BJ (cell line): ENCODE results near the gene RABGAP1L. TPM values are rescaled to one million over a fixed set of nuclear protein-coding genes. Genes with fewer than 3 reads are reported as not detected.

Experiments
- CTCF ChIA-PET: fragments of 350-600 bp; formaldehyde crosslinking; extraction: SDS; loops from one replicate; lab custom pipeline; 2021; ENCODE audit warnings: antibody characterized with exemption, inconsistent platforms; lab: Yijun Ruan, JAX
- POLR2A ChIA-PET: fragments of 300-600 bp; sonication (Branson Sonifier 250); formaldehyde crosslinking; extraction: SDS; loops from one replicate; lab custom pipeline; 2021; ENCODE audit warnings: antibody characterized with exemption; lab: Charles Lee
- DNase-seq: peaks from one replicate; pipeline ENCODE4 v3.0.0-alpha.2; 2011; ENCODE audit warnings: low read depth
- H3K27me3 ChIP-seq: 2 replicates; pipeline ENCODE4 v1.6.0; 2011; ENCODE audit warnings: low read length; ENCODE audit not compliant: control insufficient read depth, insufficient read depth
- H3K36me3 ChIP-seq: 2 replicates; pipeline ENCODE4 v1.5.1; 2011; ENCODE audit warnings: low read length; ENCODE audit not compliant: control insufficient read depth, insufficient read depth
- H3K4me3 ChIP-seq: 2 replicates; pipeline ENCODE4 v1.5.1; 2011; ENCODE audit warnings: low read depth, mild to moderate bottlenecking, control low read depth, low read length
- polyA plus RNA-seq: library from polyadenylated mRNA; depleted of rRNA; stranded (reverse); fragments of >200 nt; gene quantifications from 2 replicates; pipeline ENCODE4 v1.2.3, GENCODE V29; 2011
- TF ChIP-seq, protein P1 (sequence below): IDR thresholded peaks from 2 replicates; pipeline ENCODE4 v1.5.1; 2011; ENCODE audit warnings: low read depth, mild to moderate bottlenecking, control low read depth, inconsistent platforms, low read length, moderate library complexity; ENCODE audit not compliant: insufficient read depth

RABGAP1L gene
- polyA plus RNA-seq, 1 experiment, result 15.9 TPM

DNA sequence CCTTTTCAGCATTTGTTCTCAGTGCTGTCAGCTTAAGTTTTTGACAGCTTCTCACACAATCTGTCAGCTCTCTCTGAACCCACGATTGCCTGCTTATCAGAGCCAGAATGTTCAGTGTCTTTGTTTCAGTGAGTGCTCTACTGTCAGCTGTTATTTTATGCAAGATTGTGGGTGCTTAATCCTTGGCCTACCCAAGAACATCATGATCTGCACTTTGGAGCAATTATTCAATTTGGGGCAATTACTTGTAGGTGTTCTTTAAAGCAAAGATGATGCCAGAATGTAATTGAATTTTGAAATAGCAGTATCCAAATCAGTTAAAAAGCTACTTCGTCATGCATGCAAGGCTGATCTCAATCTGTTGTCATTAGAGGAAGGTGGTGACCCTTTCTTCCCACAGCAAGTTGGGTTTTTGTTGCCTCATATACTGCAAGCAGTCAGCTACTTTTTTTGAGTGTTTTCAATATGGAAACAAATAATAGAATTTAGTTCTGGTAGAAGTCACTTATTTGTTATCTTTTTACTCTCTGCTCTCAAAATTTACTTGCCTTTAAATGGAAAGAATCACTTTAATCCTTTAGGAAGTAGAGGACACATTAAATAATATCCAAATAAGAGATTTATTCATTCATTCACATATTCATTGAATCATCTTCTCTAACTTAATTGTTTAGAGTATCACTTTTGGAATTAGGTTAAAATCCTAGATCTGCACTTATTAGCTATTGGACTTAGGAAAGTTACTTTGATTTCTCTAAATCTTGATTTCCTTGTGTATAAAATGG is 586.9 kb downstream of the RABGAP1L start:
- Histone ChIP-seq H3K4me3 (no peak overlapping the region), H3K36me3 (no peaks in the 10 kb centered on the region), H3K27me3 (no peaks in the 10 kb centered on the region)
- ChIA-PET CTCF (interaction anchor here (1.1 to 7.5 kb wide), 3 partner anchors 13 to 484 kb away, joined by 3 to 84 read pairs (median 5); no protein-coding TSS in a partner anchor), POLR2A (no interaction called here)
- TF ChIP-seq, protein P1, sequence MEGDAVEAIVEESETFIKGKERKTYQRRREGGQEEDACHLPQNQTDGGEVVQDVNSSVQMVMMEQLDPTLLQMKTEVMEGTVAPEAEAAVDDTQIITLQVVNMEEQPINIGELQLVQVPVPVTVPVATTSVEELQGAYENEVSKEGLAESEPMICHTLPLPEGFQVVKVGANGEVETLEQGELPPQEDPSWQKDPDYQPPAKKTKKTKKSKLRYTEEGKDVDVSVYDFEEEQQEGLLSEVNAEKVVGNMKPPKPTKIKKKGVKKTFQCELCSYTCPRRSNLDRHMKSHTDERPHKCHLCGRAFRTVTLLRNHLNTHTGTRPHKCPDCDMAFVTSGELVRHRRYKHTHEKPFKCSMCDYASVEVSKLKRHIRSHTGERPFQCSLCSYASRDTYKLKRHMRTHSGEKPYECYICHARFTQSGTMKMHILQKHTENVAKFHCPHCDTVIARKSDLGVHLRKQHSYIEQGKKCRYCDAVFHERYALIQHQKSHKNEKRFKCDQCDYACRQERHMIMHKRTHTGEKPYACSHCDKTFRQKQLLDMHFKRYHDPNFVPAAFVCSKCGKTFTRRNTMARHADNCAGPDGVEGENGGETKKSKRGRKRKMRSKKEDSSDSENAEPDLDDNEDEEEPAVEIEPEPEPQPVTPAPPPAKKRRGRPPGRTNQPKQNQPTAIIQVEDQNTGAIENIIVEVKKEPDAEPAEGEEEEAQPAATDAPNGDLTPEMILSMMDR, result no peak
- no peak for DNase-seq

DNA sequence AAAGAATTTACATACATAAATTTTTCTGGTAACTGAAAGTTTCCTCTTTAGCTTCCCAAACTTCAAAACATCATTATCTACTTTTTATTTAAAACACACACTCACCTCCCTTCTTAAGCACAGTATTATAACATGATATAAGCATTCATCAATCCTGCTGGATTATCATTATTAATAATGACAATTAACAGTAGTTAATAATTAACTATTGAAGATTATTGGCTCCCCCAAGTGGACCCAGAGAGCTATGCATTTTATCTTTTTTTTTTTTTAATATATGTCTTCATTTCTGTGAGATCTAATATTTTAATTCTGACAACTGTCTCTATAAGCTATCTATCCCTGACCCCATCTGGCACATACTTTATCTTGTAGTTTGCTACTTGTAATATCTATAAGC is 588.3 kb downstream of the RABGAP1L start:
- TF ChIP-seq, protein P1, result no peak
- no peaks in the 10 kb centered on the region for H3K27me3 ChIP-seq
- DNase-seq, result no peak
- POLR2A ChIA-PET, result no interaction called here
- no peak overlapping the region for H3K4me3 ChIP-seq
- no peaks in the 10 kb centered on the region for H3K36me3 ChIP-seq
- CTCF ChIA-PET, result interaction anchor here (0.8 to 7.5 kb wide), 4 partner anchors 10 to 488 kb away, joined by 3 to 84 read pairs (median 4); no protein-coding TSS in a partner anchor

DNA sequence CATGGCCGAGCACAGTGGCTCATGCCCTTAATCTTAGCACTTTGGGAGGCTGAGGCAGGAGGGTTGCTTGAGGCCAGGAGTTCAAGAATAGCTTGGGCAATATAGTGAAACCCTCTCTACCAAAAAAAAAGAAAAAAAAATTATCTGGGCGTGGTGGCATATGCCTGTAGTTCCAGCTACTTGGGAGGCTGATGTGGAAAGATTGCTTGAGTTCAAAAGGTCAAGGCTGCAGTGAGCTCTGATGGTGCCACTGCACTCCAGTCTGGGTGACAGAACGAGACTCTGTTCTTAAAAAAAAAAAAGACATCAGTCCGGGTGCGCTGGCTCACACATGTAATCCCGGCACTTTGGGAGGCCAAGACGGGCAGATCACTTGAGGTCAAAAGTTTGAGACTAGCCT is 589.3 kb downstream of the RABGAP1L start:
- H3K27me3 ChIP-seq, result no peaks in the 10 kb centered on the region
- H3K36me3 ChIP-seq, result no peaks in the 10 kb centered on the region
- POLR2A ChIA-PET, result interaction anchor here (0.7 kb wide), 1 partner anchor 283 kb away, joined by 3 read pairs; no protein-coding TSS in a partner anchor
- CTCF ChIA-PET, result interaction anchor here (0.6 to 7.5 kb wide), 2 partner anchors 446 to 486 kb away, joined by 3 to 84 read pairs; no protein-coding TSS in a partner anchor
- H3K4me3 ChIP-seq, result no peak overlapping the region
- no peak for DNase-seq
- TF ChIP-seq, protein P1, result no peak

DNA sequence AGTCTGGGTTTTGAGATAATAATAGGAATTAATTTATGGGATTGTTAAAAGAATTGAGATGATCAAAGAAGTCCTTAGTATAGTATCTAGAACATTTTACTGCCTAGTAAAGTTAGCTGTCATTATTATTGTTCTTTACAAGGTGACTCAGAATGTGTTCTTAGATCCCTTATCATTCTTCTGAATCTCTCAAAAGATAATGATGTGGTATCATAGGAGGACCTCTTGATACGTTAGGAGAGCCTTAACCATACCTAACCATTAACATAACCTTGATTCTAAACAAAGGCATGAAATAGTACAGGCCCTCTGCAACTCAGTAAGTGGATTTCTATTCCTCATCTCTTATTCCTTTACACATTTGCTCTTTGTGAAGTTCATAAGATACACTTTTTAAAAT is 593.8 kb downstream of the RABGAP1L start:
- Histone ChIP-seq H3K36me3 (no peaks in the 10 kb centered on the region), H3K27me3 (no peaks in the 10 kb centered on the region), H3K4me3 (no peak overlapping the region)
- TF ChIP-seq, protein P1, result no peak
- DNase-seq, result no peak
- POLR2A ChIA-PET, result no interaction called here
- CTCF ChIA-PET, result no interaction called here

DNA sequence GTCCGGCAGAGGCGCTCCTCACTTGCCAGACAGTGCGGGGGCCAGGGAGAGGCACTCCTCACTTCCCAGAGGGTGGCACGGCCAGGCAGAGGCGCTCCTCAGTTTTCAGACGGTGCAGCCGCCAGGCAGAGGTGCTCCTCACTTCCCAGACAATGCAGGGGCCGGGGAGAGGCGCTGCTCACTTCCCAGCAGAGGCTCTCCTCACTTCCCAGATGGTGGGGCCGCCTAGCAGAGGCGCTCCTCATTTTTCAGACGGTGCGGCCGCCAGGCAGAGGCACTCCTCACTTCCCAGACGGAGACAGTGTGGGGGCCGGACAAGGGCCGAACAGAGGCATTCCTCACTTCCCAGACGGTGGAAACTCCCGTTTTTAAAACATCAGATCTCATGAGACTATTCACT is 602.0 kb downstream of the RABGAP1L start:
- DNase-seq, result no peak
- no peak overlapping the region for H3K4me3 ChIP-seq
- H3K36me3 ChIP-seq, result no peaks in the 10 kb centered on the region
- ChIA-PET CTCF (no interaction called here), POLR2A (interaction anchor here (0.6 kb wide), 1 partner anchor 217 kb away, joined by 3 read pairs; no protein-coding TSS in a partner anchor)
- TF ChIP-seq, protein P1, result no peak
- no peaks in the 10 kb centered on the region for H3K27me3 ChIP-seq
